Bone marrow (tissue), 2 donors: Measurements from ENCODE around the gene NDUFB10.
A peak's percentile ranks its signal among the peaks of the same experiment; 100 is the strongest.
"Not testable (repeated sequence)": the region's sequence is repeated elsewhere in the genome, so short reads cannot be mapped to it uniquely, and the experiment has no call there.

ENCODE experiments used
- DNase-seq, 2 donors: peaks; one replicate each; lab custom pipeline; 2025; lab: John Stamatoyannopoulos, UW

The NDUFB10 gene

GRCh38 chr16:1924095-1924494 lies 35.2 kb upstream of the NDUFB10 start:
- DNase-seq = no peak

- no peak for DNase-seq
Observed at GRCh38 chr16:1926271-1926670, 33.1 kb upstream of the NDUFB10 start.

GRCh38 chr16:1929105-1929504 lies 30.2 kb upstream of the NDUFB10 start:
- no peak for DNase-seq

GRCh38 chr16:1929578-1930337 lies 29.6 kb upstream of the NDUFB10 start:
- DNase-seq = peak; percentile 42 to 83

- DNase-seq = no peak
Observed at GRCh38 chr16:1930338-1930720, 29.0 kb upstream of the NDUFB10 start.

GRCh38 chr16:1932050-1933028 lies 27.0 kb upstream of the NDUFB10 start:
- no peak for DNase-seq

DNA sequence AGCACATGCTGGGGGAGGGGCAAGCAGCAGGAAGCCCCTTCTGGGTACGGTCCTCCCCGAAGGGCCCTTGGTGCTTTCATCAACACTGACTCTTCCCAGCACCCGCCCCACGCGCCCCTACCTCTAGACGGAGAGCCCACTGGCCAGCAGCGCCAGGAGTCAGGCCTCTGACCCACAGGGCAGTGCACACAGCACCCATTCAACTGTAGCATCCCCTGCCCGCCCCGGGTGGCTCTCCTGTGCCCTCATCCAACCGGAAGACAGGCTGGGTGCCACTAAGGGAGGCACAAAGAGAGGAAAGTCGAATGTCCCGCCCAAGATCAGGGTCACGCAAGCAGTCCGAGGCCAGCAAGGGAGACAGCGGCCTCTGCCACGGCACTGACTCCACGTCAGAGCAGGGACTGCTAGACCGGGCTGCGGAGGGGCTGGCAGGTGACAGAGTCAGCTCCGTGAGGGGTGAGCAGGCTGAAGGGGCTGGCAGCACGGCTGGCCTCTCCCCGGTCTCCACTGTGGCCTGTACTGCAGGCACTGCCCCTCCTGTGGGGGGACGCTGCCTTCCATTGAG lies 26.2 kb upstream of the NDUFB10 start:
- no peak for DNase-seq

DNA sequence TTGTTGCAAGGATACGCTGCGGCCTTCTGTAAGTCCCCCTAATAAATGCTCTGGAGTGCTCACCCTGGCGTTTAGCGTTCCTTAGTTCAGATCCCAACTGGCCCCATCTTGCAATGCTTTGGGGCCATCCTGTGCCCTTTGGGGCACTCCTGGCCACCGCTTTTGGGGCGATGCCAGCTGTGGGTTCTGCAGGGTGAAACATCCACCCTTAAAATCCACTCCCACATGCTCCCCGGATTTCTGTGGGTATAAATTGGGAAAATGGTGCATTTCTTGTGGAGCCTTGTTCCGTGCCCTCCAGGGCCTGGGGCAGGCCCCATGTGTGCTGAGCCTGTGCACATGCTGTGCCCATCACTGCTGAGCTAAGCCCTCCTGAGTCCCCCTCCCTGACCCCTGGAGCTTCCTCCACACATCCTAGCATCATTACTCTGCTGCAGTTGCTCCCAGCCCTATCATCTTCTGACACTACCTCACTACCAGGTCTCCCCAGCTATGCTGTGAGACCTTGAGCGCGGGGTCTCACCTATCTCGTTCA lies 22.3 kb upstream of the NDUFB10 start:
- DNase-seq = no peak

GRCh38 chr16:1938316-1938715 lies 21.0 kb upstream of the NDUFB10 start:
- DNase-seq = peak in 1 of 2 donors; percentile 23

DNA sequence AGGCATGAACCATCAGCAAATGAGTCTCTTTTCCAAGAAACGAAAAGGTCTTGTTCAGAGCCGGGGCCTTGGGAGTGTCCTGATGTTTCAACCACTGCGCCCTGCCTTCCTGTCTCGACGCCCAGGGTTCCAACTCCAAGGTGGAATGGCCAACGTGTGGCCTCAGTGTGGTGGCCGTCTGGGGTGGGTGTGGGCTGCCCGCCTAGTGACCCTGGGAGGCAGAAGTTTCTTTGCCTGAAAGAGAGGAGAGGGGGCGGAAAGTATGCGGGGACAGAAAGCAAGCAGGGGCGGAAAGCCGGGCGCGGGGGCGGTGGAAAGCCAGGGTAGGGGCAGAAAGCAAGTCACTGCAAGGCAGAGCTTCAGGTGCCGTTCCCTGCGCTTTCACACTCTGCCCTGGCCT lies 20.4 kb upstream of the NDUFB10 start:
- DNase-seq = no peak

GRCh38 chr16:1939833-1940232 lies 19.5 kb upstream of the NDUFB10 start:
- DNase-seq = not testable (repeated sequence)

DNA sequence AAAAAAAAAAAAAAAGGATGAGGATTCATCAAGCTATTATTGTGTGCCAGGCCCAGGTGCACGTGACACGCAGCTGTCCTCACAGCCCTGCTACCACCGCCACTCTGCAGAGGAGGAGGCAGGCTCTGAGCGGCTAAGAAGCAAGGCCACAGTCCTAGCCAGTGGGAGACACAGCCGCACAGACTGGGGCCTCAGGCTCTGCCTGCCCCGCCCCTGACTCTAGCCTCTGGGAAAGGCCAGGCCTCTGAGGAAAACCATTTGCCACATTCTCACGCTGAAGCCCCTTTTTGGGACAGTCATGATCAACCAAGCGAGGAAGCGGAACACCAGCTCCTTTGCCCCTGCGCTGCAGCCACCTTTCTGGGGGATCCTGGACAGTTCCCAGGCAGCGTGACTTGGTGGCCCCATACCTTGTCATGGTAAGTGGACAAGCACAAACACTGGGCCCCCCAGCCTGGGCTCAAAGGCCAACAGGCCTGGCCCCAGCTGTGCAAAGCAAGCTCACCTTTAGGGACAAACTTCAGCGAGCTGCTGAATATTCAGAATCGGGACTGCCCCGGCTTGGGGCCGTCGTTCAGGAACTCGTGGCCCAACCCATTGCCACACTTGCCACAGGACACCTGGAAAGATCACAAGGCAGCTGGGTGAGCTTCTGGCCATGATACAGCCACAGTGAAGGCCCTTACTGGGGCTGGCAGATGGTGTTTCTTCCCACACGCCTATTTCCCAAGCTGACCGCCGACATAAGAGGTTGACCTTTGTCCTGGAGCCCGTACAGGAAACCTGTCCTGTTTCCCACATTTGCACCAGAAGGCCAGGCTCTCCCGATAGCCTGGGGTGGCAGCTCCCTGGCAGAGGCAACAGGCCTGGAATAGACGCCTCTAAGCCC lies 18.8 kb upstream of the NDUFB10 start:
- no peak for DNase-seq

DNA sequence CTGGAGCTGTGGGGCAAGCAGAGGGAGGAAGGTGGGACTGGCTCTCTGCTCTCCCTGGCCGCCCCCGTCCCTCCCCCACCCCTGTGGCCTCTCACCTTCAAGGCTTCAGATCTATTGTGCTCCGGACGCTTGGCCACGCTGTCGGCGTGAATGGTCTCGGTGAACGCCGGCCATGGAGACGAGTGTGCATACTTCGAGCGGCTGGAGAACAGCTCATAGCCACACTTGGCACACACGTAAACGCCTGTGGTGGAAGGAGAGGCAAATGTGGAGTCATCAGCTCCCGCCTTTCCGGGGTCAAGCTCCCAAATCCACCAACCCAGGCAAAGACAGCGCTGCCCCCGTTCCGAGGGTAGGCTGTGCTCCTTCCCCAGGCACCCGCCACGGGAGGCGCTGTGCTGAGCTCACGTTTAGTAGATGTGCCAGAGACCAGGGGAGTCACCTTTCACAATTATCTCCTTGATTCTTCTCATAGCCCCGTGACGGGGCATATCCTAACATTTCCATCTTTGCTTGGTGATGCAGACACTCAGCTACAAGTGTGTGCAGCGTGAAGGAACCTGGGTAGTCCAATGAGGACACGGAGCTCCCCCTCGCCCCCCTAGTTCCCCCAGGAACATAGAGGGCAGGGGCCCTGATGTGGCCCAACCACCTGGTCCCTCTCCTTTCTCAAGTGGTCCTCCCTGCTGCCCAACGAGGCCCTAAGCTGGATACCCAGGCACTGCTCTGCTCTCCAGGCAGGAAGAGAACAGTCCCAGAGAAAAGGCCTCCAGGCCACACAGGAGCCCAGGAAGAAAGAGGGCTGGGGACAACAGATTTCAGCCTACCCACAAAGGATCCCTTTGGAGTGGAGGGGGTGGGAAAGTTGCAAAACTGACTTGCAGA lies 17.9 kb upstream of the NDUFB10 start:
- DNase-seq = no peak

- DNase-seq = peak in 1 of 2 donors; percentile 43
Observed at GRCh38 chr16:1942047-1942809, 17.1 kb upstream of the NDUFB10 start.

DNA sequence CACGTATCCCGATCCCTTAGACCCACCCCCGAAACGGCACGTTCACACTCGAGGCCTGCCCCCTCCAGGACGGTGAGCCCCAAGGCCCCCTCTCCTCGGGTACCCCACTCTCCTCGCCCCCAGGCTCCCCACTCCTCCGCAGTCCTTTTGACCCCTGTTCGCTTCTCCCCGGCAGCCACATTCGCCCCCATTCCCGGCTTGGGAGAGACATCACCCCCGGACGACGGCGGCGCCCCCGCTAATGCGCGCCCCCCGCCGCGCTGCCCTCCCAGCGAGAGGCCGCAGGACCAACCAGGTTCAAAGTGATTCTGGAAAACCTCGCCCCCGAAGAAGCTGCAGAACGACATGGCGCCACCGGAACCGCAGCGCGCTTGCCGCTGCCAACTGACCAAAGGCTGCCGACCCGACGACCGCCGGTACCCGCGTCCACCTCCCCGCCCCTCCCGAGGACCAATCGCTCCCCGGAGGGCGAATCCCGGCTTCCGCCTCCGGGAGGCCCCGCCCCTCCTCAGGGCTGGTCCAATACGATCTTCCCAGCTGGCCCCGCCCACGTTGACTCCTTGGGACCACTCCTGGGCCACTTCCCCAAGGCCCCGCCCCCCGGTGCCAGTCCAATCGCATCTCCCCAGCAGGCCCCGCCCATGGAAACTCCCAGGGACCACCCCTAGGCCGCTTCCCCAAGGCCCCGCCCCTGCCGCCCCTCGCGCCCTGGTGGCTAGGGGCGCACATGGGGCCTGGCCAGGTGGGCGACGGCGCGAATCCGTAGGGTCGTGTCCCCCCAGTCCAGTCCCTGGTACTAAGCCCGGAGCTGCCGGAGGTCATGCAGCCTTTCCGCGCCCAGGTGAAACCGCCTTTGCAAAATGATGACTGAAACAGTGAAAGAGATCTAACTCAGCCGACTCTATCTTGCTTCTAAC lies 16.3 kb upstream of the NDUFB10 start, which contains the start of gene MSRB1:
Gene MSRB1, minus strand, starts transcription at position 390 of the 917 bp plus-strand sequence. Its CDS starts 43 bp downstream, at position 347.
- peak; percentile 89 to 97 for DNase-seq

GRCh38 chr16:1944612-1945199 lies 14.6 kb upstream of the NDUFB10 start:
- DNase-seq = no peak

- no peak for DNase-seq
Observed at GRCh38 chr16:1945559-1946391, 13.6 kb upstream of the NDUFB10 start.
